Kidney (tissue), 14 donors: ENCODE measurements around the gene KCNJ5. TPM values are rescaled to one million over a fixed set of nuclear protein-coding genes. Genes with fewer than 3 reads are reported as not detected.

Experiments used
- DNase-seq, 5 donors: peaks; one replicate each; pipeline ENCODE4 v3.0.0-alpha.2; 2013 to 2020
- FAIRE-seq: peaks from 2 replicates; lab custom pipeline; 2012; peaks lifted over from hg19 to GRCh38; lab: Jason Lieb, UNC
- H3K27ac ChIP-seq, 2 donors: one replicate each; pipeline ENCODE4 v1.7.0; 2013; ENCODE audit warnings: low read depth in 2 of 2, low read length in 2 of 2, inconsistent platforms in 1 of 2
- H3K27me3 ChIP-seq: one replicate; pipeline ENCODE4 v1.7.1; 2013; ENCODE audit warnings: low read length, inconsistent platforms; ENCODE audit not compliant: control insufficient read depth, insufficient read depth
- H3K36me3 ChIP-seq, 3 donors: one replicate each; pipeline versions ENCODE4 v1.7.0 to v1.7.1; 2013; ENCODE audit warnings: low read length in 3 of 3, control low read depth in 1 of 3, inconsistent platforms in 1 of 3; ENCODE audit not compliant: insufficient read depth in 3 of 3, control insufficient read depth in 2 of 3
- H3K4me1 ChIP-seq, 3 donors: one replicate each; pipeline versions ENCODE4 v1.7.0 to v1.7.1; 2013; ENCODE audit warnings: low read length in 3 of 3, inconsistent platforms in 1 of 3, low read depth in 1 of 3; ENCODE audit not compliant: control insufficient read depth in 2 of 3, insufficient read depth in 2 of 3
- H3K4me3 ChIP-seq, 3 donors: one replicate each; pipeline versions ENCODE4 v1.7.0 to v1.8.1; 2013; ENCODE audit warnings: low read length in 3 of 3, control low read depth in 1 of 3, inconsistent platforms in 1 of 3
- H3K9ac ChIP-seq, 3 donors: one replicate each; pipeline versions ENCODE4 v1.7.0 to v1.7.1; 2013; ENCODE audit warnings: low read length in 3 of 3, control low read depth in 1 of 3, inconsistent platforms in 1 of 3
- H3K9me3 ChIP-seq, 3 donors: one replicate each; pipeline versions ENCODE4 v1.7.0 to v1.7.1; 2013; ENCODE audit warnings: low read length in 3 of 3, control low read depth in 1 of 3, inconsistent platforms in 1 of 3; ENCODE audit not compliant: control insufficient read depth in 2 of 3, insufficient read depth in 1 of 3
- intact Hi-C: fragments of 100-400 bp; cut with DNase I; formaldehyde crosslinking; loops from one replicate; pipeline ENCODE4 v1.11.1; 2022
- polyA plus RNA-seq: library from polyadenylated mRNA; stranded (reverse); fragments of 350-450 nt; fragmentation: Illumina TruSeq; extraction: RNeasy Lipid Tissue Mini Kit (QIAGEN cat#74804); gene quantifications from one replicate; pipeline ENCODE4 v1.2.3, GENCODE V29; 2014; ENCODE audit warnings: low read depth, low replicate concordance; ENCODE audit not compliant: insufficient read depth
- total RNA-seq: library from RNA; stranded (reverse); fragmentation: NEBNext Ultra II Directional; extraction: Animal tissue kit (Norgen Biotek cat#: 25700); gene quantifications from one replicate; pipeline ENCODE4 v1.2.1, GENCODE V29; 2021
- TF ChIP-seq, protein P1 (sequence below): IDR thresholded peaks from 3 replicates; pipeline ENCODE4 v1.5.1; 2012; ENCODE audit warnings: mild to moderate bottlenecking, moderate library complexity, borderline replicate concordance; ENCODE audit not compliant: insufficient read depth; ENCODE audit errors: extremely low read depth
- donor health status: control.
- donor health status: control.
- donor health status: control.
- donor health status: control.
- donor health status: control.
- donor health status: DM: yes; HTN: yes; CAD: no.
- donor health status: Normal renal cell carcinoma (clear cell type).

The KCNJ5 gene
- total and polyA plus RNA-seq, 2 donors from 2014 or later, result 5.7 to 6.5 TPM

DNA sequence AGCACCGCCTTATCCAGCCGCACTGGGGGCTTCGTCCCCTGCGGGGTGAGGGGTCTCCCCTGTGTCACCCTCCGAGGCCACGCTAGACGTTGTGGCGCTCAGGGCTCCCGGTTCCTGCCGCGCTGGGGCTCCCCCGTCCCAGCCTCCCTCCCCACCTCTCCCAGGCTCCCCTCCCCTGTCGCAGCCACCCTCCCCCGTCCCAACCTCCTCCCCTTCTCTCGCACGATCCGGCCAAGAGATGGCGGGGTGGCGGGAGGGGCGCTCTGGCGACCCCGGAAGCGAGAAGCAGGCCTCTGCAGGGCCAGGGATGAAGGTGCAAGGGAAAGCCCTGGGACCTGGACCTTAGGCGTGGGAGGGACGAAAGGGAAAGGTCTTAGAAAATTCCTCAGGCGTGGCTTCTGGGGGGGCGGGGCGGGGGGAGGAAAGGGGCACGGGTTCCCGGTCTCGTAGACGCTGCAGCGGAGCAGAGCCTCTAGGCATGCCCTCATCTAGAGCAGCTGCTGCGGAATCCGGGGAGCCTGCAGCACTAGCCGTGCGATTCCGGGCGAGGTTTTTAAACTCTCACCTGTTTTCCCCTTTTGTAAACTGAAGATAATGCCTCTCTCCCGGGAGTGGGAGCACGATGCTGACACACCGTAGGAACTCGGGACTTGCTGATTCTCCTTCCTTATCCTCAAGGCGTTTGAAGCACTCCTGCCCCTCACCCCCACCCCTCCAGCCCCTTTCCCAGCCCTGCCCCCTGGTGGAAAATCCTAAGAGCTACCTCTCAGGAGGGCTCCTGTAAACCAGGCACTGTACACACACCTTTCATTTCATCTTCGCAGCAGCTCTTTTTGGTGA, 14.4 kb downstream of the KCNJ5 start:
- H3K9me3 ChIP-seq, result no peaks in the 10 kb centered on the region
- intact Hi-C loops, result no loop called here
- no peaks in the 10 kb centered on the region for H3K36me3 ChIP-seq
- DNase-seq (peak; percentile 80 to 89 (median 86)), FAIRE-seq (no peak)
- H3K27ac ChIP-seq, result no peak overlapping the region
- no peaks in the 10 kb centered on the region for H3K27me3 ChIP-seq
- H3K9ac ChIP-seq, result peak overlapping the region in 1 of 3 donors; percentile 19
- peaks cover 0 to 10% (median 4%) of the 10 kb centered on the region in 3 donors for H3K4me1 ChIP-seq
- TF ChIP-seq, protein P1, sequence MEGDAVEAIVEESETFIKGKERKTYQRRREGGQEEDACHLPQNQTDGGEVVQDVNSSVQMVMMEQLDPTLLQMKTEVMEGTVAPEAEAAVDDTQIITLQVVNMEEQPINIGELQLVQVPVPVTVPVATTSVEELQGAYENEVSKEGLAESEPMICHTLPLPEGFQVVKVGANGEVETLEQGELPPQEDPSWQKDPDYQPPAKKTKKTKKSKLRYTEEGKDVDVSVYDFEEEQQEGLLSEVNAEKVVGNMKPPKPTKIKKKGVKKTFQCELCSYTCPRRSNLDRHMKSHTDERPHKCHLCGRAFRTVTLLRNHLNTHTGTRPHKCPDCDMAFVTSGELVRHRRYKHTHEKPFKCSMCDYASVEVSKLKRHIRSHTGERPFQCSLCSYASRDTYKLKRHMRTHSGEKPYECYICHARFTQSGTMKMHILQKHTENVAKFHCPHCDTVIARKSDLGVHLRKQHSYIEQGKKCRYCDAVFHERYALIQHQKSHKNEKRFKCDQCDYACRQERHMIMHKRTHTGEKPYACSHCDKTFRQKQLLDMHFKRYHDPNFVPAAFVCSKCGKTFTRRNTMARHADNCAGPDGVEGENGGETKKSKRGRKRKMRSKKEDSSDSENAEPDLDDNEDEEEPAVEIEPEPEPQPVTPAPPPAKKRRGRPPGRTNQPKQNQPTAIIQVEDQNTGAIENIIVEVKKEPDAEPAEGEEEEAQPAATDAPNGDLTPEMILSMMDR, result peak; percentile 17
- H3K4me3 ChIP-seq, result peak overlapping the region; percentile 22 to 52 (median 28)

DNA sequence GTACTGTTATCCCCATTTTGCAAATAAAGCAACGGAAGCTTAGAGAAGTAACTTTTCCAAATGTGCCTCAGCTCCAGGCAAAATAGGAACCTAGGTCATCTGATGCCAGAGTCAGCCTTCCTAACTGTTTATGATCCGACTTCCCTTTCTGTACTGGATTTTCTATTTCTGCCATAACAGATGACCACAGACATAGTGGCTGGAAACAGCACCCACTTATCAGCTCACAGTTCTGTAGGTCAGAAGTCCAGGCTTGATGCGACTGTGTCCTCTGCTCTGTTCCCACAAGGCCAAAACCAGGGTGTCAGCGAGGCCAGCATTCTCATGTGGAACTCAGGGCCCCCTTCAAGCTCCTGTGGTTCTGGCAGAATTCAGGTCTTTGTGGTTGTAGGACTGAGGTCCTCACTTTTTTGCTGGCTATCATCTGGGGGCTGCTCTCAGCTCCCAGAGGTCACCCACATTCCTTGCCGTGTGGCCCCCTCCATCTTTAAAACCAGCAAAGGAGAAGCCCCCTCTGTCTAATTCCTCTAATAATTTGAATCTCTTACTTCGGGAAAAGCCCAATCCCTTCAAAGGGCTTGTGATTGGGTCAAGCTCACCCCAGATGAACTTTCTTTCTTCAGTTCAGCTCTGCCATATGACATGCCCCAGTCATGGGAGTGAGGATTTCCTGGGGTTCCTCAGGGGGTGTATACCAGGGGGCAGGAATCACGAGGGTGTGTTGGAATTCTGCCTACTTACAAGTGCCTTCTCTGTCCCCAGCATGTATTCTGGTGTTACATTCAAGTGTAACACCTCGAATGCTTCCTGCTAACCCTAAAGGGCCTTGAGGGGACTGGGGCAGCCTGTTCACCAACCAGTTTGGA, 15.3 kb downstream of the KCNJ5 start:
- no peak for FAIRE-seq
- Histone ChIP-seq H3K4me1 (peaks cover 0 to 10% (median 4%) of the 10 kb centered on the region in 3 donors), H3K9me3 (no peaks in the 10 kb centered on the region), H3K4me3 (no peak overlapping the region), H3K27me3 (no peaks in the 10 kb centered on the region), H3K36me3 (no peaks in the 10 kb centered on the region), H3K27ac (no peak overlapping the region), H3K9ac (peak overlapping the region in 1 of 3 donors; percentile 2)
- peak in 1 of 5 donors; percentile 32 for DNase-seq
- intact Hi-C loops, result no loop called here
- TF ChIP-seq, protein P1, result no peak

DNA sequence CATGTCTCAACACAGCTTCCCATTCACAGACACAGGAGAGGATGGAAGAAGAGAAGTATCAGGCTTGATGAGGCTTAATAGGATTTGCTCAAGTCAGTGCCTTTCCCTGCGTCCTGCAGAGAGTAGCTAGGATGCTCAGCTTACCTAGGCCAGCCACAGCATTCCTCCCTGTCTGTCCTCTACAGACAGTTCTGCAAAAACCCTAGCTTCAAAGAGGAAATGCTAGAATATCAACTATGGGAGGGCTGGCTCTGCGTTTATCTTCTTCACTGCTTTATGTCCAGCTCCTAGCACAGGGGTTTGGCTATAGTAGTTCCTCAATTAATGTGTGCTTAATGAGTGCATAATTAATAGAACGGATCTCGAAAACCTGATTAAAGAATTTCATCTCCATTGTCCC, 16.4 kb downstream of the KCNJ5 start:
- DNase-seq (no peak), FAIRE-seq (no peak)
- Histone ChIP-seq H3K27ac (no peak overlapping the region), H3K36me3 (no peaks in the 10 kb centered on the region), H3K9me3 (no peaks in the 10 kb centered on the region), H3K27me3 (no peaks in the 10 kb centered on the region), H3K4me3 (no peak overlapping the region), H3K9ac (no peak overlapping the region), H3K4me1 (peaks cover 0 to 10% (median 4%) of the 10 kb centered on the region in 3 donors)
- intact Hi-C loops, result no loop called here
- TF ChIP-seq, protein P1, result no peak
